H9 (cell line): ENCODE measurements around the gene HMG20B. TPM values are rescaled to one million over a fixed set of nuclear protein-coding genes. Genes with fewer than 3 reads are reported as not detected.
A peak's percentile ranks its signal among the peaks of the same experiment; 100 is the strongest.

ENCODE experiments used
- DNase-seq: peaks from one replicate; pipeline ENCODE4 v3.0.0-alpha.2; 2017
- H2AFZ ChIP-seq: one replicate; pipeline ENCODE4 v1.6.1; 2013; ENCODE audit warnings: mild to moderate bottlenecking, low read length, control low read depth, moderate library complexity
- H2AK5ac ChIP-seq: 2 replicates; pipeline ENCODE4 v1.6.1; 2013; ENCODE audit warnings: low read length, control low read depth, mixed read lengths; ENCODE audit not compliant: insufficient read length
- H2BK120ac ChIP-seq: one replicate; pipeline ENCODE4 v1.6.1; 2013; ENCODE audit warnings: low read depth, mild to moderate bottlenecking, low read length, control low read depth, inconsistent platforms; ENCODE audit not compliant: poor library complexity, severe bottlenecking
- H2BK12ac ChIP-seq: 2 replicates; pipeline ENCODE4 v1.6.1; 2013; ENCODE audit warnings: low read length, control low read depth, mixed read lengths, low read depth; ENCODE audit not compliant: insufficient read length
- H2BK15ac ChIP-seq: 2 replicates; pipeline ENCODE4 v1.6.1; 2013; ENCODE audit warnings: low read depth, low read length, control low read depth
- H2BK20ac ChIP-seq: one replicate; pipeline ENCODE4 v1.6.1; 2013; ENCODE audit warnings: low read depth, mild to moderate bottlenecking, low read length, control low read depth, inconsistent platforms; ENCODE audit not compliant: poor library complexity, severe bottlenecking
- H2BK5ac ChIP-seq: 2 replicates; pipeline ENCODE4 v1.6.1; 2013; ENCODE audit warnings: low read length, control low read depth, mixed read lengths; ENCODE audit not compliant: insufficient read length
- H3K14ac ChIP-seq: 2 replicates; pipeline ENCODE4 v1.6.1; 2013; ENCODE audit warnings: low read length, control low read depth; ENCODE audit not compliant: insufficient read depth
- H3K18ac ChIP-seq: 2 replicates; pipeline ENCODE4 v1.6.1; 2013; ENCODE audit warnings: low read depth, mild to moderate bottlenecking, mixed read lengths, low read length, control low read depth; ENCODE audit not compliant: insufficient read length
- H3K23ac ChIP-seq: 2 replicates; pipeline ENCODE4 v1.6.1; 2013; ENCODE audit warnings: low read length, control low read depth, mixed read lengths, low read depth; ENCODE audit not compliant: insufficient read length
- H3K23me2 ChIP-seq: 2 replicates; pipeline ENCODE4 v1.6.1; 2013; ENCODE audit warnings: low read depth, mild to moderate bottlenecking, mixed read lengths, low read length, control low read depth; ENCODE audit not compliant: insufficient read length, poor library complexity, severe bottlenecking
- H3K27ac ChIP-seq: 2 replicates; pipeline ENCODE4 v1.5.1; 2013; ENCODE audit warnings: low read length, control low read depth, mixed read lengths, low read depth; ENCODE audit not compliant: insufficient read length
- H3K27me3 ChIP-seq: 2 replicates; pipeline ENCODE4 v1.6.1; 2013; ENCODE audit warnings: low read length, control low read depth, inconsistent platforms; ENCODE audit not compliant: insufficient read depth
- H3K4ac ChIP-seq: 2 replicates; pipeline ENCODE4 v1.6.1; 2013; ENCODE audit warnings: low read depth, mild to moderate bottlenecking, control low read depth, inconsistent platforms, low read length, moderate library complexity
- H3K4me1 ChIP-seq: 2 replicates; pipeline ENCODE4 v1.6.1; 2013; ENCODE audit warnings: low read length, control low read depth, inconsistent platforms; ENCODE audit not compliant: insufficient read depth
- H3K4me2 ChIP-seq: 2 replicates; pipeline ENCODE4 v1.6.1; 2013; ENCODE audit warnings: low read length, control low read depth, mixed read lengths; ENCODE audit not compliant: insufficient read length, insufficient read depth
- H3K56ac ChIP-seq: 2 replicates; pipeline ENCODE4 v1.6.1; 2013; ENCODE audit warnings: low read depth, mild to moderate bottlenecking, mixed read lengths, low read length, control low read depth; ENCODE audit not compliant: insufficient read length
- H3K79me1 ChIP-seq: 2 replicates; pipeline ENCODE4 v1.6.1; 2013; ENCODE audit warnings: low read depth, mild to moderate bottlenecking, moderate library complexity, low read length, control low read depth, inconsistent platforms; ENCODE audit not compliant: insufficient read depth, poor library complexity, severe bottlenecking
- H3K79me2 ChIP-seq: 2 replicates; pipeline ENCODE4 v1.6.1; 2013; ENCODE audit warnings: low read length, control low read depth, inconsistent platforms; ENCODE audit not compliant: insufficient read depth
- H3K9ac ChIP-seq: 2 replicates; pipeline ENCODE4 v1.6.1; 2013; ENCODE audit warnings: low read length, control low read depth, mixed read lengths; ENCODE audit not compliant: insufficient read length; ENCODE audit errors: extremely low read depth
- H3K9me3 ChIP-seq: one replicate; pipeline ENCODE4 v1.6.1; 2013; ENCODE audit warnings: low read depth, low read length, inconsistent platforms; ENCODE audit not compliant: control insufficient read depth
- H3T11ph ChIP-seq: one replicate; pipeline ENCODE4 v1.6.1; 2013; ENCODE audit warnings: mild to moderate bottlenecking, low read length, control low read depth, inconsistent platforms
- H4K20me1 ChIP-seq: one replicate; pipeline ENCODE4 v1.6.1; 2013; ENCODE audit not compliant: control insufficient read depth, insufficient read length, insufficient read depth
- H4K5ac ChIP-seq: 2 replicates; pipeline ENCODE4 v1.6.1; 2013; ENCODE audit warnings: low read depth, mild to moderate bottlenecking, mixed read lengths, low read length, control low read depth; ENCODE audit not compliant: insufficient read length
- H4K8ac ChIP-seq: replicated peaks from 2 replicates; pipeline ENCODE4 v1.6.1; 2013; ENCODE audit warnings: low read length, control low read depth, mixed read lengths, low read depth; ENCODE audit not compliant: insufficient read length
- H4K91ac ChIP-seq: 2 replicates; pipeline ENCODE4 v1.6.1; 2013; ENCODE audit warnings: low read depth, mild to moderate bottlenecking, moderate library complexity, mixed read lengths, low read length, control low read depth; ENCODE audit not compliant: insufficient read length
- H3K27ac Mint-ChIP-seq, 3 experiments: 2 replicates in 2 of 3; 3 replicates in 1 of 3; pipeline ENCODE4 v1.8.0; 2020 to 2021; ENCODE audit warnings: mixed read lengths in 3 of 3, mild to moderate bottlenecking in 1 of 3, moderate library complexity in 1 of 3
- H3K27me3 Mint-ChIP-seq: 2 replicates; pipeline ENCODE4 v1.8.0; 2021; ENCODE audit warnings: low read depth, mild to moderate bottlenecking, moderate library complexity, mixed read lengths
- H3K36me3 Mint-ChIP-seq, 3 experiments: 2 replicates in 2 of 3; 3 replicates in 1 of 3; pipeline ENCODE4 v1.8.0; 2020 to 2021; ENCODE audit warnings: low read depth in 3 of 3, mixed read lengths in 3 of 3; ENCODE audit not compliant: insufficient read depth in 1 of 3
- H3K4me1 Mint-ChIP-seq, 2 experiments: 2 replicates each; pipeline ENCODE4 v1.8.0; 2020; ENCODE audit warnings: mixed read lengths in 2 of 2
- H3K4me3 Mint-ChIP-seq, 2 experiments: 2 replicates in 1 of 2; 3 replicates in 1 of 2; pipeline ENCODE4 v1.8.0; 2020 to 2021; ENCODE audit warnings: mild to moderate bottlenecking in 2 of 2, mixed read lengths in 2 of 2, moderate library complexity in 1 of 2
- H3K9me3 Mint-ChIP-seq, 2 experiments: 2 replicates in 1 of 2; 3 replicates in 1 of 2; pipeline ENCODE4 v1.8.0; 2020; ENCODE audit warnings: mild to moderate bottlenecking in 2 of 2, mixed read lengths in 2 of 2, moderate library complexity in 1 of 2
- WGBS: extraction: QIAGEN DNeasy Blood & Tissue Kit; methylation state at CpG from one replicate; pipeline ENCODE4 v1.1.7; 2013; ENCODE audit warnings: missing lambda C conversion rate, low lambda C conversion rate, mixed read lengths; ENCODE audit not compliant: insufficient read length; ENCODE audit errors: extremely low coverage; 5-methylcytosine and 5-hydroxymethylcytosine counted together
- total RNA-seq: library from RNA; stranded (reverse); gene quantifications from 2 replicates; pipeline ENCODE4 v1.2.1, GENCODE V29; 2021
- TF ChIP-seq, protein P1 (sequence below): fragments of 200-600 bp; sonication (generic); conservative IDR thresholded peaks from 3 replicates; pipeline ENCODE4 v1.8.0; 2021; ENCODE audit warnings: antibody characterized with exemption, mild to moderate bottlenecking

HMG20B gene
- total RNA-seq, 1 experiment from 2014 or later, result 58.1 TPM

DNA sequence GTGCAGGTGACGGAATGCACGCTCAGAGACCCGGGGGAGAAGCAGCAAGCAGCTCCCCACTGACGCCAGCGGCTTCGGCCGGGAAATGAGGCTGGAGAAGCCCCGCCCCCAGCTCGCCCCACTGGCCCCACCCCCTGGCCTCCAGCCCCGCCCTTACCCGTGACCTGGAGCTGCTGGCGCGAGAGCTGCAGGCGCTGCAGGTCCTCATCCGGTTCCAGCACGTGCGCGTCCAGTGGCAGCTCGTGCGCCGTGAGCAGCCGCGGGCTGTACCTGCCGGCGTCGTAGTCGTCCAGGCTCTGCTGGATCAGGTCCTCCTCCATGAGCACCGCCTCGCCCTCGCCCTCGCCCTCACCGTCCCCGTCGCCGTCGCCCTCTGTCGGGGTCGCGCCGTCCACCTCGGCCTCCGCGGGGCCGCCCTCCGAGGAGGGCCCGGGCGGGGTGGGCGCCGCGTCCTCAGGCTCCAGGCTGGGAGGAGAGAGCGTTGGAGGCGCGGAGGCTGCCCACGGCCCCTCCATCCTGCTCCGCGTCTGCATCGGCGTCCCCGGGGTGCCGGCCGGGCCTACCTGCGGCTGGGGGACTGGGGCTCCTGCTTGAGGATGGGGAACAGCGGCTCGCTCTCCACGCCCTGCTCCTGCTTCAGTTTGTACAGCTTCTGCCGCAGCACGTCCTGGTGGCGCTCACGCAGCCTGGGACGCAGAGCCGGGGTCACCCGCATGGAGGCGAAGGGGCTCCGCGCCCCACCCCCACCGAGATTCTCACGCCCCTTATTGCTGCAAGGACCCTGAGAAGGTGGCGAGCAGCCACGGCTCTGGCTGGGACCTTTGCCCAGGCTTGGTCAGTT is 40.4 kb downstream of the HMG20B start:
- Mint-ChIP-seq H3K4me3 (no peak overlapping the region), H3K9me3 (no peaks in the 10 kb centered on the region), H3K27me3 (no peaks in the 10 kb centered on the region), H3K4me1 (peaks cover 3% of the 10 kb centered on the region in 2 experiments), H3K27ac (no peak overlapping the region), H3K36me3 (peaks cover 7 to 14% (median 12%) of the 10 kb centered on the region in 3 experiments; a peak in 6 of 7 replicates)
- no peaks in the 10 kb centered on the region for H3K9me3 ChIP-seq
- H2BK5ac ChIP-seq, result no peak overlapping the region
- H3K23me2 ChIP-seq, result no peaks in the 10 kb centered on the region
- no peak overlapping the region for H3K27ac ChIP-seq
- H2BK15ac ChIP-seq, result no peak overlapping the region; the same call in 1 of the 2 replicates
- H4K20me1 ChIP-seq, result no peaks in the 10 kb centered on the region
- no peak overlapping the region for H3K4me2 ChIP-seq
- peak; percentile 88 for DNase-seq
- no peak overlapping the region for H4K91ac ChIP-seq
- no peak overlapping the region for H2AFZ ChIP-seq
- H3T11ph ChIP-seq, result no peak overlapping the region
- no peaks in the 10 kb centered on the region for H3K79me2 ChIP-seq
- no peak overlapping the region for H4K5ac ChIP-seq
- H3K9ac ChIP-seq, result no peak overlapping the region
- no peak overlapping the region for H3K14ac ChIP-seq
- H2BK12ac ChIP-seq, result no peak overlapping the region
- no peak overlapping the region for H3K56ac ChIP-seq
- WGBS, result no CpG with 5 or more reads among the region's 79 CpGs
- H4K8ac ChIP-seq, result no peak overlapping the region
- H3K4ac ChIP-seq, result no peak overlapping the region
- H2BK20ac ChIP-seq, result no peak overlapping the region
- no peaks in the 10 kb centered on the region for H3K27me3 ChIP-seq
- H2AK5ac ChIP-seq, result no peak overlapping the region
- no peak overlapping the region for H3K18ac ChIP-seq
- no peak overlapping the region for H3K23ac ChIP-seq
- no peak overlapping the region for H2BK120ac ChIP-seq
- TF ChIP-seq, protein P1, sequence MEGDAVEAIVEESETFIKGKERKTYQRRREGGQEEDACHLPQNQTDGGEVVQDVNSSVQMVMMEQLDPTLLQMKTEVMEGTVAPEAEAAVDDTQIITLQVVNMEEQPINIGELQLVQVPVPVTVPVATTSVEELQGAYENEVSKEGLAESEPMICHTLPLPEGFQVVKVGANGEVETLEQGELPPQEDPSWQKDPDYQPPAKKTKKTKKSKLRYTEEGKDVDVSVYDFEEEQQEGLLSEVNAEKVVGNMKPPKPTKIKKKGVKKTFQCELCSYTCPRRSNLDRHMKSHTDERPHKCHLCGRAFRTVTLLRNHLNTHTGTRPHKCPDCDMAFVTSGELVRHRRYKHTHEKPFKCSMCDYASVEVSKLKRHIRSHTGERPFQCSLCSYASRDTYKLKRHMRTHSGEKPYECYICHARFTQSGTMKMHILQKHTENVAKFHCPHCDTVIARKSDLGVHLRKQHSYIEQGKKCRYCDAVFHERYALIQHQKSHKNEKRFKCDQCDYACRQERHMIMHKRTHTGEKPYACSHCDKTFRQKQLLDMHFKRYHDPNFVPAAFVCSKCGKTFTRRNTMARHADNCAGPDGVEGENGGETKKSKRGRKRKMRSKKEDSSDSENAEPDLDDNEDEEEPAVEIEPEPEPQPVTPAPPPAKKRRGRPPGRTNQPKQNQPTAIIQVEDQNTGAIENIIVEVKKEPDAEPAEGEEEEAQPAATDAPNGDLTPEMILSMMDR, result no peak
- no peaks in the 10 kb centered on the region for H3K4me1 ChIP-seq
- H3K79me1 ChIP-seq, result no peaks in the 10 kb centered on the region
